Measurements from ENCODE around the gene RAP2C. TPM values are rescaled to one million over a fixed set of nuclear protein-coding genes. Genes with fewer than 3 reads are reported as not detected.

Gene RAP2C
- total and polyA plus RNA-seq, 7 donors: 10.3 to 19.8 (median 16.3) TPM

DNA sequence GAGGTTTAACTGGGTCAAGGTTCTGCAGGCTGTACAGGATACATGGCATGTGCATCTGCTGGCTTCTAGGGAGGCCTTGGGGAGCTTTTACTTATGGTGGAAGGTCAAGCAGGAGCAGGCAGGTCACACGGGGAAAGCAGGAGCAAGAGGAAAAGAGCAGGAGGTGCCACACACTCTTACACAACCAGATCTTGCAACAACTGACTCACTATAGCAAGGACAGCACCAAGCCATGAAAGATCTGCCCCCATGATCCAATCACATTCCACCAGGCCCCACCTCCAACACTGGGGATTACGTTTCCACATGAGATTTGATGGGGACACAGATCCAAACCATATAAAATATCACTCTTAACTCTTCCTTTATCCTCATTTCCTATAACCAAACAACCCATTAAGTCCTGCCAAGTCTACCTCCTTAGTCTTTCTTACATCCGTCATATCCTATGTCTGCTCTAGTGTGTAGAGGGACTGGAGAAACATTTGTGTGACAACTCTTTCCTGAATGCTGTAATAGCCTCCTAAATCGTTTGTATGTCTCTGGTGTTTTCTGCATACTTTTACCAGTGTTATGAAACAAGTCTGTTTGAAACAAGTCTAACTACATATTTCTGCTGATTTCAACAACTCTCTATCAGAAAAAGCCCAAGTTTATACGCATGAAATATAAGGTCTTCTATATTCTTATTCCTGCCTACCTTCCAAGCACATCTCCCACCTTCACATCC lies 8.3 kb upstream of the RAP2C start:
- Histone ChIP-seq H3K27ac (no peak overlapping the region), H3K36me3 (no peaks in the 10 kb centered on the region), H3K4me1 (no peaks in the 10 kb centered on the region), H3K27me3 (no peaks in the 10 kb centered on the region), H3K4me3 (no peak overlapping the region), H3K9me3 (no peaks in the 10 kb centered on the region)
- intact Hi-C loops (cut with DNase I): no loop called here
- WGBS, 2 donors: 79 to 92% methylated on average over 5 of the region's 5 CpGs
- no peak for DNase-seq
- no peak for TF ChIP-seq EP300 (IDR thresholded peaks at IDR 0.05)
- TF ChIP-seq, protein P1, sequence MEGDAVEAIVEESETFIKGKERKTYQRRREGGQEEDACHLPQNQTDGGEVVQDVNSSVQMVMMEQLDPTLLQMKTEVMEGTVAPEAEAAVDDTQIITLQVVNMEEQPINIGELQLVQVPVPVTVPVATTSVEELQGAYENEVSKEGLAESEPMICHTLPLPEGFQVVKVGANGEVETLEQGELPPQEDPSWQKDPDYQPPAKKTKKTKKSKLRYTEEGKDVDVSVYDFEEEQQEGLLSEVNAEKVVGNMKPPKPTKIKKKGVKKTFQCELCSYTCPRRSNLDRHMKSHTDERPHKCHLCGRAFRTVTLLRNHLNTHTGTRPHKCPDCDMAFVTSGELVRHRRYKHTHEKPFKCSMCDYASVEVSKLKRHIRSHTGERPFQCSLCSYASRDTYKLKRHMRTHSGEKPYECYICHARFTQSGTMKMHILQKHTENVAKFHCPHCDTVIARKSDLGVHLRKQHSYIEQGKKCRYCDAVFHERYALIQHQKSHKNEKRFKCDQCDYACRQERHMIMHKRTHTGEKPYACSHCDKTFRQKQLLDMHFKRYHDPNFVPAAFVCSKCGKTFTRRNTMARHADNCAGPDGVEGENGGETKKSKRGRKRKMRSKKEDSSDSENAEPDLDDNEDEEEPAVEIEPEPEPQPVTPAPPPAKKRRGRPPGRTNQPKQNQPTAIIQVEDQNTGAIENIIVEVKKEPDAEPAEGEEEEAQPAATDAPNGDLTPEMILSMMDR (IDR thresholded peaks at IDR 0.05): no peak
- TF ChIP-seq POLR2A (IDR thresholded peaks at IDR 0.05): no peak
- TF ChIP-seq POLR2AphosphoS5 (IDR thresholded peaks at IDR 0.05): no peak

DNA sequence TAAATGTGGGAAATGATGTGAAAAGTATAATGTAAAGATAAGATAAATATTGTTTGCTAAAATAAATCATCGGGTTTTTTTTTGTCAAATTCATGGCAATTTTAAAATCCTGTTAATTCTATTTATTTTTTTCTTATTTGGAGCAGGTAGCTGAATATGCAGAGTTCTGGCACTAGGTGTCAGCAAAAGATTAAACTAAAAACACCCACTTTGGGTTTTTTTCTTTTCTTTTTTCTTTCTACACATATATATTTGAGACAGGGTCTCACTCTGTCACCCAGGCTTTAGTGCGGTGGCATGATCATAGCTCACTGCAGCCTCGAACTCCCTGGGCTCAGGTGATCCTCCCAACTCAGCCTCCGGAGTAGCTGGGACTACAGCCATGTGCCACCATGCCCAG lies 6.9 kb upstream of the RAP2C start:
- H3K4me3 ChIP-seq: no peak overlapping the region
- DNase-seq: no peak
- no peaks in the 10 kb centered on the region for H3K36me3 ChIP-seq
- 77 to 81% methylated on average over 4 of the region's 4 CpGs for WGBS, 2 donors
- H3K27ac ChIP-seq: no peak overlapping the region
- intact Hi-C loops (cut with DNase I): no loop called here
- no peak for TF ChIP-seq POLR2A (IDR thresholded peaks at IDR 0.05)
- TF ChIP-seq, protein P1 (IDR thresholded peaks at IDR 0.05): no peak
- no peaks in the 10 kb centered on the region for H3K4me1 ChIP-seq
- H3K9me3 ChIP-seq: no peaks in the 10 kb centered on the region
- no peaks in the 10 kb centered on the region for H3K27me3 ChIP-seq

- no peaks in the 10 kb centered on the region for H3K27me3 ChIP-seq
- TF ChIP-seq POLR2A (IDR thresholded peaks at IDR 0.05) (peak in 1 of 2 donors; percentile 33), EP300 (IDR thresholded peaks at IDR 0.05) (no peak), POLR2AphosphoS5 (IDR thresholded peaks at IDR 0.05) (peak; percentile 64 to 87 (median 80))
- H3K27ac ChIP-seq: peak overlapping the region; percentile 94 to 99 (median 96)
- no peaks in the 10 kb centered on the region for H3K9me3 ChIP-seq
- WGBS, 2 donors: 0 to 1% methylated on average over 45 of the region's 45 CpGs
- intact Hi-C loops (cut with DNase I): loop anchor here (5.0 to 10.0 kb wide), 3 partner anchors 126 to 373 kb away; partner anchors contain the start of gene STK26
- peaks cover 0 to 10% (median 0%) of the 10 kb centered on the region in 4 donors for H3K36me3 ChIP-seq
- H3K4me3 ChIP-seq: peak overlapping the region; percentile 70 to 88 (median 80)
- peak; percentile 91 for DNase-seq
- H3K4me1 ChIP-seq: peaks cover 0 to 25% (median 10%) of the 10 kb centered on the region in 4 donors
Measured at GRCh38 chrX:132218100-132218812, 991 bp downstream of the RAP2C start.

- TF ChIP-seq POLR2AphosphoS5 (IDR thresholded peaks at IDR 0.05) (peak; percentile 18 to 64 (median 24)), EP300 (IDR thresholded peaks at IDR 0.05) (no peak)
- Histone ChIP-seq H3K9me3 (no peaks in the 10 kb centered on the region), H3K27ac (peak overlapping the region; percentile 94 to 99 (median 96)), H3K4me1 (peaks cover 0 to 25% (median 10%) of the 10 kb centered on the region in 4 donors), H3K27me3 (no peaks in the 10 kb centered on the region), H3K36me3 (peaks cover 0 to 16% (median 0%) of the 10 kb centered on the region in 4 donors), H3K4me3 (peak overlapping the region; percentile 70 to 88 (median 80))
- 0% methylated on average over 71 to 73 of the region's 74 CpGs for WGBS, 2 donors
- DNase-seq: peak; percentile 80
- intact Hi-C loops (cut with DNase I): loop anchor here (5.0 to 10.0 kb wide), 3 partner anchors 125 to 373 kb away; partner anchors contain the start of gene STK26
Measured at GRCh38 chrX:132217203-132218073, 1.8 kb downstream of the RAP2C start.

- Histone ChIP-seq H3K27ac (peak overlapping the region; percentile 94 to 99 (median 96)), H3K27me3 (no peaks in the 10 kb centered on the region), H3K36me3 (peaks cover 0 to 16% (median 0%) of the 10 kb centered on the region in 4 donors), H3K9me3 (no peaks in the 10 kb centered on the region), H3K4me1 (peaks cover 0 to 25% (median 10%) of the 10 kb centered on the region in 4 donors), H3K4me3 (peak overlapping the region; percentile 70 to 88 (median 80))
- TF ChIP-seq POLR2A (IDR thresholded peaks at IDR 0.05): no peak
- no peak for TF ChIP-seq EP300 (IDR thresholded peaks at IDR 0.05)
- TF ChIP-seq, protein P1 (IDR thresholded peaks at IDR 0.05): no peak
- TF ChIP-seq POLR2AphosphoS5 (IDR thresholded peaks at IDR 0.05): no peak
- intact Hi-C loops (cut with DNase I): loop anchor here (5.0 to 10.0 kb wide), 3 partner anchors 125 to 372 kb away; partner anchors contain the start of gene STK26
- WGBS, 2 donors: 0 to 1% methylated on average over 11 of the region's 11 CpGs
- no peak for DNase-seq
Measured at GRCh38 chrX:132216806-132217202, 2.4 kb downstream of the RAP2C start.
